Measurements from ENCODE around the gene GCAT. TPM values are rescaled to one million over a fixed set of nuclear protein-coding genes. Genes with fewer than 3 reads are reported as not detected.

The GCAT gene
- total and polyA plus RNA-seq, 10 of the 15 experiments (the other 5 are each of a cell fraction or from before 2014, with no cell fraction given) = 0.95 to 34.3 (median 15.3) TPM

DNA sequence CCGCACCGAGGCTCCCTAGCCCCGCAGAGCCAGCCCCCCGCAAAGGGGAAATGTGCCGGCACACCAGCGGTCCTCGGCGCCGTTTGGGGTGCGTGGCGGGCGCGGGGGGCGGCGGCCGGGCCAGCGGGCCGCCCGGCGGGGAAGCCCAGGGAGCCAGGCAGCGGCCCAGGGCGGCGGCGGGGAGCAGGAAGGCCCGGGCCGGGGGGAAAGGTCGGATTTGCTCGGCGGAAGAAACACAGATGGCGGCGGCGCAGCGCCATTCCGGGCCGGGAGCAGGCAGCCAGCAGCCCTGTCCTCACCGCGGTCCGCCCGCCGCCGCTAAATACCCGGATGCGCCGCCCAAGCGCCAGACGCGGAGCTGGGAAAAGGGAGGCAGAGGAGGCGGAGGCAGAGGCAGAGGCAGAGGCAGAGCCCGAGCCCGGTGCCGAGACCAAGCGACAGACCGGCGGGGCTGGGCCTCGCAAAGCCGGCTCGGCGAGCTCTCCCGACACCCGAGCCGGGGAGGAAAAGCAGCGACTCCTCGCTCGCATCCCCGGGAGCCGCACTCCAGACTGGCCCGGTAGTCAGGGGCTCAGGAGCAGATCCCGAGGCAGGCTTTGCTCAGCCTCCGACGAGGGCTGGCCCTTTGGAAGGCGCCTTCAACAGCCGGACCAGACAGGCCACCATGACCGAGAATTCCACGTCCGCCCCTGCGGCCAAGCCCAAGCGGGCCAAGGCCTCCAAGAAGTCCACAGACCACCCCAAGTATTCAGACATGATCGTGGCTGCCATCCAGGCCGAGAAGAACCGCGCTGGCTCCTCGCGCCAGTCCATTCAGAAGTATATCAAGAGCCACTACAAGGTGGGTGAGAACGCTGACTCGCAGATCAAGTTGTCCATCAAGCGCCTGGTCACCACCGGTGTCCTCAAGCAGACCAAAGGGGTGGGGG is 2.6 kb upstream of the GCAT start (continued):
- TF ChIP-seq KAT2A (conservative IDR thresholded peaks at IDR 0.05; ENCODE audit: control insufficient read depth, low read depth, low read length) = no peak
- TF ChIP-seq, protein P1, sequence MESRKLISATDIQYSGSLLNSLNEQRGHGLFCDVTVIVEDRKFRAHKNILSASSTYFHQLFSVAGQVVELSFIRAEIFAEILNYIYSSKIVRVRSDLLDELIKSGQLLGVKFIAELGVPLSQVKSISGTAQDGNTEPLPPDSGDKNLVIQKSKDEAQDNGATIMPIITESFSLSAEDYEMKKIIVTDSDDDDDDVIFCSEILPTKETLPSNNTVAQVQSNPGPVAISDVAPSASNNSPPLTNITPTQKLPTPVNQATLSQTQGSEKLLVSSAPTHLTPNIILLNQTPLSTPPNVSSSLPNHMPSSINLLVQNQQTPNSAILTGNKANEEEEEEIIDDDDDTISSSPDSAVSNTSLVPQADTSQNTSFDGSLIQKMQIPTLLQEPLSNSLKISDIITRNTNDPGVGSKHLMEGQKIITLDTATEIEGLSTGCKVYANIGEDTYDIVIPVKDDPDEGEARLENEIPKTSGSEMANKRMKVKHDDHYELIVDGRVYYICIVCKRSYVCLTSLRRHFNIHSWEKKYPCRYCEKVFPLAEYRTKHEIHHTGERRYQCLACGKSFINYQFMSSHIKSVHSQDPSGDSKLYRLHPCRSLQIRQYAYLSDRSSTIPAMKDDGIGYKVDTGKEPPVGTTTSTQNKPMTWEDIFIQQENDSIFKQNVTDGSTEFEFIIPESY (IDR thresholded peaks at IDR 0.05) = no peak
- no peak for TF ChIP-seq BMI1 (IDR thresholded peaks at IDR 0.05; ENCODE audit: borderline replicate concordance)
- TF ChIP-seq TBL1XR1 (IDR thresholded peaks at IDR 0.05; ENCODE audit: low read depth, low read length) = no peak
- TF ChIP-seq, protein P2, sequence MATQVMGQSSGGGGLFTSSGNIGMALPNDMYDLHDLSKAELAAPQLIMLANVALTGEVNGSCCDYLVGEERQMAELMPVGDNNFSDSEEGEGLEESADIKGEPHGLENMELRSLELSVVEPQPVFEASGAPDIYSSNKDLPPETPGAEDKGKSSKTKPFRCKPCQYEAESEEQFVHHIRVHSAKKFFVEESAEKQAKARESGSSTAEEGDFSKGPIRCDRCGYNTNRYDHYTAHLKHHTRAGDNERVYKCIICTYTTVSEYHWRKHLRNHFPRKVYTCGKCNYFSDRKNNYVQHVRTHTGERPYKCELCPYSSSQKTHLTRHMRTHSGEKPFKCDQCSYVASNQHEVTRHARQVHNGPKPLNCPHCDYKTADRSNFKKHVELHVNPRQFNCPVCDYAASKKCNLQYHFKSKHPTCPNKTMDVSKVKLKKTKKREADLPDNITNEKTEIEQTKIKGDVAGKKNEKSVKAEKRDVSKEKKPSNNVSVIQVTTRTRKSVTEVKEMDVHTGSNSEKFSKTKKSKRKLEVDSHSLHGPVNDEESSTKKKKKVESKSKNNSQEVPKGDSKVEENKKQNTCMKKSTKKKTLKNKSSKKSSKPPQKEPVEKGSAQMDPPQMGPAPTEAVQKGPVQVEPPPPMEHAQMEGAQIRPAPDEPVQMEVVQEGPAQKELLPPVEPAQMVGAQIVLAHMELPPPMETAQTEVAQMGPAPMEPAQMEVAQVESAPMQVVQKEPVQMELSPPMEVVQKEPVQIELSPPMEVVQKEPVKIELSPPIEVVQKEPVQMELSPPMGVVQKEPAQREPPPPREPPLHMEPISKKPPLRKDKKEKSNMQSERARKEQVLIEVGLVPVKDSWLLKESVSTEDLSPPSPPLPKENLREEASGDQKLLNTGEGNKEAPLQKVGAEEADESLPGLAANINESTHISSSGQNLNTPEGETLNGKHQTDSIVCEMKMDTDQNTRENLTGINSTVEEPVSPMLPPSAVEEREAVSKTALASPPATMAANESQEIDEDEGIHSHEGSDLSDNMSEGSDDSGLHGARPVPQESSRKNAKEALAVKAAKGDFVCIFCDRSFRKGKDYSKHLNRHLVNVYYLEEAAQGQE (IDR thresholded peaks at IDR 0.05; ENCODE audit: low read depth, low read length) = no peak
- no peak for TF ChIP-seq RELA (IDR thresholded peaks at IDR 0.05; ENCODE audit: borderline replicate concordance, partially characterized antibody)
- no peak for TF ChIP-seq RAD51 (IDR thresholded peaks at IDR 0.05)
- no peak for TF ChIP-seq MTA2 (IDR thresholded peaks at IDR 0.05; ENCODE audit: low read depth)
- TF ChIP-seq, protein P3, sequence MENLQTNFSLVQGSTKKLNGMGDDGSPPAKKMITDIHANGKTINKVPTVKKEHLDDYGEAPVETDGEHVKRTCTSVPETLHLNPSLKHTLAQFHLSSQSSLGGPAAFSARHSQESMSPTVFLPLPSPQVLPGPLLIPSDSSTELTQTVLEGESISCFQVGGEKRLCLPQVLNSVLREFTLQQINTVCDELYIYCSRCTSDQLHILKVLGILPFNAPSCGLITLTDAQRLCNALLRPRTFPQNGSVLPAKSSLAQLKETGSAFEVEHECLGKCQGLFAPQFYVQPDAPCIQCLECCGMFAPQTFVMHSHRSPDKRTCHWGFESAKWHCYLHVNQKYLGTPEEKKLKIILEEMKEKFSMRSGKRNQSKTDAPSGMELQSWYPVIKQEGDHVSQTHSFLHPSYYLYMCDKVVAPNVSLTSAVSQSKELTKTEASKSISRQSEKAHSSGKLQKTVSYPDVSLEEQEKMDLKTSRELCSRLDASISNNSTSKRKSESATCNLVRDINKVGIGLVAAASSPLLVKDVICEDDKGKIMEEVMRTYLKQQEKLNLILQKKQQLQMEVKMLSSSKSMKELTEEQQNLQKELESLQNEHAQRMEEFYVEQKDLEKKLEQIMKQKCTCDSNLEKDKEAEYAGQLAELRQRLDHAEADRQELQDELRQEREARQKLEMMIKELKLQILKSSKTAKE (IDR thresholded peaks at IDR 0.05; ENCODE audit: low read depth, poor library complexity, severe bottlenecking) = no peak
- TF ChIP-seq, protein P4, sequence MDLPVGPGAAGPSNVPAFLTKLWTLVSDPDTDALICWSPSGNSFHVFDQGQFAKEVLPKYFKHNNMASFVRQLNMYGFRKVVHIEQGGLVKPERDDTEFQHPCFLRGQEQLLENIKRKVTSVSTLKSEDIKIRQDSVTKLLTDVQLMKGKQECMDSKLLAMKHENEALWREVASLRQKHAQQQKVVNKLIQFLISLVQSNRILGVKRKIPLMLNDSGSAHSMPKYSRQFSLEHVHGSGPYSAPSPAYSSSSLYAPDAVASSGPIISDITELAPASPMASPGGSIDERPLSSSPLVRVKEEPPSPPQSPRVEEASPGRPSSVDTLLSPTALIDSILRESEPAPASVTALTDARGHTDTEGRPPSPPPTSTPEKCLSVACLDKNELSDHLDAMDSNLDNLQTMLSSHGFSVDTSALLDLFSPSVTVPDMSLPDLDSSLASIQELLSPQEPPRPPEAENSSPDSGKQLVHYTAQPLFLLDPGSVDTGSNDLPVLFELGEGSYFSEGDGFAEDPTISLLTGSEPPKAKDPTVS (IDR thresholded peaks at IDR 0.05; ENCODE audit: low read depth, low read length) = no peak
- no peak for TF ChIP-seq RB1 (IDR thresholded peaks at IDR 0.05; ENCODE audit: borderline replicate concordance)
- no peak for TF ChIP-seq KDM1A (IDR thresholded peaks at IDR 0.05; ENCODE audit: borderline replicate concordance)
- TF ChIP-seq GATAD2B (conservative IDR thresholded peaks at IDR 0.05; ENCODE audit: low read depth) = peak; percentile 25; the same call in 1 of the 2 replicates
- TF ChIP-seq EED (IDR thresholded peaks at IDR 0.05; ENCODE audit: low read depth) = peak; percentile 59; the same call in 1 of the 2 replicates
- TF ChIP-seq RUNX3 (IDR thresholded peaks at IDR 0.05; ENCODE audit: low read length) = no peak
- TF ChIP-seq WRNIP1 (IDR thresholded peaks at IDR 0.05; ENCODE audit: borderline replicate concordance, low read depth, low read length) = no peak
- TF ChIP-seq MYC (IDR thresholded peaks at IDR 0.05; ENCODE audit: insufficient read depth, insufficient read length, insufficient replicate concordance, low read length, severe bottlenecking) = no peak
- no peak for TF ChIP-seq RBBP5 (conservative IDR thresholded peaks at IDR 0.05)
- peak; percentile 84 for TF ChIP-seq POLR2A (IDR thresholded peaks at IDR 0.05; ENCODE audit: low read depth, low read length)
- peak; percentile 64 for TF ChIP-seq SUZ12 (IDR thresholded peaks at IDR 0.05; ENCODE audit: unreplicated experiment)
- no peak for TF ChIP-seq BHLHE40 (IDR thresholded peaks at IDR 0.05; ENCODE audit: borderline replicate concordance in 1 of 2, low read depth in 2 of 2, low read length in 1 of 2)

Data from GM12878 (cell line).